ENCODE results near the gene GDI1.

The GDI1 gene

DNA sequence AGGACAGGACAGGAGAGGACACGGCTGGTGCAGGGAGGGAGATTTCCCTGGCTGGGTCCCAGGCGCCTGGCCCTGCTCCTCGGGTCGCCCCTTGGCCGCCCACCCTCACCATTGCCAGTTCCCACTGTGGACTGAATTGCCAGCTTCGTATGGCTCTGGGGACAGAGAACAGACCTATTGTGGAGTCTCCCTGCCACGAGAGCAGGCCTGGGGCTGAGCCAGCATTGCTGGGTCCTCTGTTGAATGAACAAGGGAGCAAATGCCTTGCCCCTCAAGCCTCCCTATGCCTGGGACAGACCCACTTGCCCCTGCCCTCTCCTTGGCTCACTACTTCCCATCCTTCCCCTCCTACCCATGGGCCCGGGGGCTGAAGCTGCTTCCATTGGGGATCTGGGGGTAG is 25.4 kb downstream of the GDI1 start:
- DNase-seq (ENCODE audit: low spot score), result no peak

GRCh38 chrX:154463611-154464220 is 26.8 kb downstream of the GDI1 start:
- DNase-seq (ENCODE audit: low spot score), result no peak

DNA sequence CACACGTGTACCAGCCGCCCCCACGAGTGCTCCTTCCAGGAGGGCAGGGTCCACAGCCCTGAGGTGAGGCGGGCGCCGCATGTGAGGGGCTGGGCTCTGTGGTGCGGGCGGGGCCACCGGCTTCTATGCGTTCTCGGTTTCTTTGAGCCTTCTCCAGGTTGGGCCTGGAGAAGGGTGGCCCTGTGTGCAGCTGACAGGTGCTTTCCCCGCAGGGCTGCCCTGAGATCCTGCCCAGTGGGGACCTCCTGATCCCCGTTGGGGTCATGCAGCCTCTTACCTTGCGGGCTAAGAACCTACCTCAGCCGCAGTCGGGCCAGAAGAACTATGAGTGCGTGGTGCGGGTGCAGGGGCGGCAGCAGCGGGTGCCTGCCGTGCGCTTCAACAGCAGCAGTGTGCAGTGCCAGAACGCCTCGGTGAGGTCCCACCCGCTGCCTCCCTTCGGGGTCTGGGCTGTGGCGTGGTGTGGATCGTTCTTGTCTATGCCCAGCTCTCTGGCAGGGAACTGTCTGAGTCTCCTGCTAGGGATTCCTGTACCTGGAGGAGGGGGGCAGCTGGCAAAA is 27.9 kb downstream of the GDI1 start:
- no peak for DNase-seq (ENCODE audit: low spot score)

- no peak for DNase-seq (ENCODE audit: low spot score)
Measured at GRCh38 chrX:154465601-154466000, 28.6 kb downstream of the GDI1 start.

DNA sequence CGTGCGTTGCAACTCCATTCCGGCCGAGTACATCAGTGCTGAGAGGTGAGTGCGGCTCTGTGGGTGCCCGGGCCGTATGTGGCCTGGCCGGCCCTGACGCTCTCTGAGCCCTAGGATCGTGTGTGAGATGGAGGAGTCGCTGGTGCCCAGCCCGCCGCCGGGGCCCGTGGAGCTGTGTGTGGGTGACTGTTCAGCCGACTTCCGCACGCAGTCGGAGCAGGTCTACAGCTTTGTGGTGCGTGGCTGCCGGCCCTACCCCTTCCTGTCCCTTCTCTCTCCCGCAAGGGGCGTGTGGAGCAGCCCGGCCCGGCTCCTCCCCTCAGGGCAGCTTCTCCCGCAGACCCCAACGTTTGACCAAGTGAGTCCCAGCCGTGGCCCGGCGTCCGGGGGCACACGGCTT is 29.1 kb downstream of the GDI1 start:
- no peak for DNase-seq (ENCODE audit: low spot score)

DNA sequence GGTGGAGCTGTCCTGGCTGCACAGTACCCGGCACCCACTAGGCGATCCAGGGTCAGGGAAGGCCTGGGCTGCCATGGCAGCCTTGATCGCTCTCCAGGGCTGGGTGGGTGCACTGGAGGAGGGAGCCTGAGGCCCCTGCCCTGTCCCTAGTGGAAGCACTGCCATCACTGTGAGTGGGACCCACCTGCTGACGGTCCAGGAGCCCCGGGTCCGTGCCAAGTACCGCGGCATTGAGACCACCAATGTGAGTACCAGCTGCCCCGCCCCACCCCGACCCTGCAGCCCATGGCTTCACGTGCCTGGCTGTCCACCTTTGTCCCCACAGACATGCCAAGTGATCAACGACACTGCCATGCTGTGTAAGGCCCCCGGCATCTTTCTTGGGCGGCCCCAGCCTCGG is 30.0 kb downstream of the GDI1 start:
- no peak for DNase-seq (ENCODE audit: low spot score)

- DNase-seq (ENCODE audit: low spot score), result no peak
Measured at GRCh38 chrX:154467556-154467955, 30.6 kb downstream of the GDI1 start.

GRCh38 chrX:154468217-154468616 is 31.3 kb downstream of the GDI1 start:
- DNase-seq (ENCODE audit: low spot score), result no peak

DNA sequence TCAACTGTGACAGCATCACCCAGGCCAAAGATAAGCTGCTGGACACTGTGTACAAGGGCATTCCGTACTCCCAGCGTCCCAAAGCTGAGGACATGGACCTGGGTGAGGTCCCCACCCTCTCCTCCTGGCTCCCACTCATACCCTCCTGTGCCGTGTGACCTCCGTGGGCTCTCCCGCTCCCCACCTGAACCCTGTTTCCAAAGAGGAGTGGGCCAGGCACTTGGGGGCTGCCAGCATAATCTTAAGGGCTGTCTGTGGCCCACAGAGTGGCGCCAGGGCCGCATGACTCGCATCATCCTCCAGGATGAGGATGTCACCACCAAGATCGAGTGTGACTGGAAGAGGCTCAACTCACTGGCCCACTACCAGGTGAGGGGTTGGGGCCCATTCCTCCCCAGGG is 32.2 kb downstream of the GDI1 start:
- no peak for DNase-seq (ENCODE audit: low spot score)

DNA sequence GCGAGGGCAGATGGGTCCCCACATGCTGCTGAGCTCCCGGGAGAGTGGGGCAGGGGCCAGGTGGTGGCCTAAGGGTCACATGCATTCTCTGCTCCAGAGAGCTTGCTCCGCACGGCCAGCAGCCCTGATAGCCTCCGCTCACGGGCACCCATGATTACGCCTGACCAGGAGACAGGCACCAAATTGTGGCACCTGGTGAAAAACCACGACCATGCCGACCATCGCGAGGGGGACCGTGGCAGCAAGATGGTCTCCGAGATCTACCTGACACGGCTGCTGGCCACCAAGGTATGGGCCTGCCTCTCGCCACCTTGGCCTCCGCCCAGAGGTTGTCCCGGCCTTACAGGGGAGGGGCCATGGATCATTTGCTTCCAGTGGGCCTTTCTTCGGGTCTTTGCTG is 32.9 kb downstream of the GDI1 start:
- no peak for DNase-seq (ENCODE audit: low spot score)

DNA sequence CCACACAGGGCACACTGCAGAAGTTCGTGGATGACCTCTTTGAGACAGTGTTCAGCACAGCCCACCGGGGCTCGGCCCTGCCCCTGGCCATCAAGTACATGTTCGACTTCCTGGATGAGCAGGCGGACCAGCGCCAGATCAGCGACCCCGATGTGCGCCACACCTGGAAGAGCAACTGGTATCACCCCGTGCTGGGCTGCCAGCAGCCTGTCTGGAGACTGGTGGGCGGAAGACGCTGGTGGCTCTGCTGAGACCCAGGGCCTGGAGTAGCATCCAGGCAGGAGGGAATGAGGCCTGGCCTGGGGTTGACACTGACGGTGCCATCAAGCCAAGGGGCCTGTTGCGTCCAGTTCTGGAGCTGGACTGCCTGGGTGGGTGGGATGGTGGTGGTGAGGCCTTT is 33.5 kb downstream of the GDI1 start:
- no peak for DNase-seq (ENCODE audit: low spot score)

GRCh38 chrX:154470914-154471568 is 34.1 kb downstream of the GDI1 start:
- DNase-seq (ENCODE audit: low spot score), result no peak

- DNase-seq (ENCODE audit: low spot score), result no peak
Measured at GRCh38 chrX:154471839-154472684, 35.1 kb downstream of the GDI1 start.

DNA sequence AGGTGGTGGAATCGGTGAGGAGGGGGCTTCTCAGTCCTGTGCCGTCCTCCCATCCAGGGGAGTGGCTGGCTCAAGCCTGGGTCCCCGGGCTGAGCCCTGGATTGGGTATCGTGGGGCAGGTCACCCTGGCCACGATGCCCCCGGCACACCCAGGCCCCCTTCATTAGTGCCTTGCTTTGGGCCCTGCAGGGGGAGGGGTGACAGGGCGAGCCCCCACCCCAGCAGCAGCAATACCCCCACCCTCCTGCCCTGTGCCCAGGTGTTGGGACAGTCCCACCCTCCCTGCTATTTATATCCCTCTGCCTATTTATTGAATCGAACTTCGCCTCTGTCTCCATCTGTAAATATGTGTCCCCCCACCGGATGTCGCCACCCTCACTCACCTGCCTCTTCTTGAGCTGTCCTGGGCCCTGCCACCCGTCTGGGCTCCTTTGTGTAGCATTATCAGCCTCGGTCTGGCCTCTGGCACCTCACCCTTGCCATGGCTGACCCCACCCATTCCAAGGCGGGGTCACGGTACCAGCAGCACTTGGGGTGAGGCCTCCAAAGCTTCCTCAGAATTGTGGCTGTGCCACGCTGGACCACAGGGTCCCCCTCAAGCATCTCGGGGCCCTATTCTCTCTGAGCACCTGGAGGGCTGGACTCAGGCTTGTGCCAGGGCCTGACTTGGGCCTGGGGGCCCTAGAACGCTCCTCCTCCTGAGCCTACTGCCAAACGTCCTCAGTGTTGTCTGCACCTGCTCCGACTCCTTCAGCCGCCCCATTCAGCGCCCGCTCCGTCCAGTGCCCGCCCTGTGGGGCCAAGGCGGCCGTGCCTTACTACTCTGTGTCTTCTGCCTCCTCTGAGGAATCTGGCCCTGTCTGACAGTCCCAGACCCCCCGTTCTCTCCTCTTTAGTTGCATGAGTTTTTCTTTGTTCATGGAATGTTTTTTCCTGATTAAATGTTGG is 36.0 kb downstream of the GDI1 start:
- DNase-seq (ENCODE audit: low spot score), result no peak

DNA sequence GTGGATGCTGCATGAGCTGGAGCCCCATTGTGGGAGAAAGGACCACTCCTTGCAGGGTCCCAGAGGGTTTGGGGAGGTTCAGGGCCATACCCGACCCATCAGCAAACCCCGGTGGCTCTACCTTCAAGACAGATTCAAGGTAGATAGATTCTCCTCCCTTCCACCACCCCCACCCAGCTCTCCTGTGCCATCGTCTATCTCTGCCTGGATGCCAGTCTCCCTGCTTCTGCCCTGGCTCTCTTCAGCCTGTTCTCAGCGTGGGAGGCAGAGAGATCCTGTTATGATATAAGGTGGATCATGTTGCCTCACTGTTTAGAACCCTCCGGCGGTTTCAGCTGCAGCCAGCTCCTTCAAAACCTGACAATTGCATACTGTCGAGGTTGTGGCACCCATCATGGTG is 36.7 kb downstream of the GDI1 start:
- DNase-seq (ENCODE audit: low spot score), result no peak

DNA sequence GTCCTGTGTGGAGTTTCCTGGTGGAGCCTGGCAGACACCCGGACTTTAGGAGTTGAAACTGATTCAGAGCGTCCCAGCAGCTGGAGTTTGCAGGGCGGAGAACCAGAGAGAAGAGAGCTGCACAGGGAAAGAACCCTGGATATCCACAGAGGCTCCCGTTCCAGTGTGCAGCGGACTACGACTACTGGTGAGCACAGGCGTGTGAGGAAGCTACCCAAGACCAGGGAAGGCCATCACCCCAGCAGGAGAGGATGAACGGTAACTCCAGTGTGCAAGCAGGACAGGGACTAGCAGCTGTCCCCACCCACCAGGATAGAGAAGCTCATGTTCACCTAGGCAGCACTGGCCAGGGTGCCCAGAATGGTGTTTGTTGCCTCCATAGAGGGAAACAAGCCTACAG is 39.9 kb downstream of the GDI1 start:
- DNase-seq (ENCODE audit: low spot score), result no peak

DNA sequence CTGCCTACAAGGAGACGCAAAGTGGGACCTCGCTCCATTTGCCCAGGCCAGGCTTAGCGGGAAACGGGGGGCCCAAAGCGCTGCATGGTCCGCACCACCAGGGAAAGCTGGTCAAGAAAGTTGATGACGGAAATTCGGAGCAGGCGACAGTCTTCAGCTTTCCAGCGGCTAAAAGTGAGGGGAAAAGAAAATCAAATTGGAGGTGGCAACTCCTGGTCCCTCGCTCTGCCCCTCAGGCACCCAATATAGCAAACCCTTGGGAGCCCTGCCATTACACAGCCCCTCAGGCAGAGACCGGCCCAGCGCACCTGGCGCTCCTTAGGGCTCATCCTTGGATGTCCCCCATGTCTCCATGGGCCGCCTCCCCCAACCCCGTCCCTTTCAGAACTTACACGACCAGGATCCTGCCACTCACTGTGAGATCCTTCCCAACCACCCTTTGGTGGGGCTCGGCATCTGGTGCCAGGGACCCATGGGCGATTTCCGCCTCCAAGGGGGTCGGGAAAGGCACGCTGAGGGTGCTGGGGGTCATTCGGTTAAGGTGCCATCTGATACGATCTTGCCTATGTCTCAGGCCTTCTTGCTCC is 41.0 kb downstream of the GDI1 start:
- no peak for DNase-seq (ENCODE audit: low spot score)

- peak; percentile 92 for DNase-seq (ENCODE audit: low spot score)
Measured at GRCh38 chrX:154478728-154479622, 42.0 kb downstream of the GDI1 start, which contains the start of gene LAGE3. TSS of gene LAGE3 (minus strand) at chrX:154479281. CDS start at chrX:154478915, 366 bp downstream.

DNA sequence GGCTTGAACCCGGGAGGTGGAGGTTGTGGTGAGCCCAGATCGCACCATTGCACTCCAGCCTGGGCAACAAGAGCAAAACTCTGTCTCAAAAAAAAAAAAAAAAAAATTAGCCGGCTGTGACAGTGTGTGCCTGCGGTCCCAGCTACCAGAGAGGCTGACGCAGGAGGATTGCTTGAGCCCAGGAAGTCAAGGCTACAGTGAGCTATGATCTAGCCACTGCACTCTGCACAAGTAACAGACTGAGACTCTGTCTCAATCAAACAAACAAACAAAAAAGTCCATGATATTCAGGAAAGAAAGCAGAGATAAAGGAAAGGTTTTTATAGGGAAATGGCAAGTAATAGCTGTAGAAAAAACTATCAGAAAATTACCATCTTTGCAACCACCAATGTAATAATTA is 44.2 kb downstream of the GDI1 start:
- no peak for DNase-seq (ENCODE audit: low spot score)

DNA sequence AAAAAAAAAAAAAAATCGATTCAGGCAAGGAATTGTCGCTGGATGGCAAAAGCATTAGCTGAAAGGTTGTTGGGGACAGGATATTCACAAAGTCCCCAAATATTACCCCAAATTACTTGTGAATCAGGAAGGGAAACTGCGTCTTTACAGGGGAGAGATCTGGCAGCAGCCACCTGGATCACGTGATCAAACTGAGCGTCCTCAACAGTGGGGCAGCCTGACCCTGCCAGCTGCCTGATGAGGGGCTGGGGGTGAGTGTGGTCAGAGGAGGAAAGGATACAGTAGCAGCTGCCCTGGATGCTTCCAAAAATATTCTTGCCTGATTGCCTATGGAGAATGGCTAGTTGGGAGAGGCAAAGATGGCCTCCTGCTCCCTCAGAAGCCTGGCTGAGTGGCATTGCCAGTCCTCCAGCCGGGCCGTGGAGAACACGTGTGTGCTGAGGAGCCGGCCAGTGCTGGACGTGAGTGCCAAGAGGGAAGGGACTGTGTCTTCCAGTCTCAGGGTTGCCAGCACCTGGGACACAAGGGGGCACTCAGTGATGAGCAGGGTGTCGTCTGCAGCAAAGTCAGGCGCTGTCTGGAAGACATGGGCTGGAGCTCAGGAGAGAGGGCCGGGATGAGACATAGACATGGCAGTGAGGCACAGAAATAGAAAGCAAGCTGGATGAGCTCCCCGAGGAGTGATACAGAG is 45.1 kb downstream of the GDI1 start:
- DNase-seq (ENCODE audit: low spot score), result no peak
